ENCODE data around the gene COLEC12. TPM values are rescaled to one million over a fixed set of nuclear protein-coding genes. Genes with fewer than 3 reads are reported as not detected.
"Not testable (repeated sequence)": the region's sequence is repeated elsewhere in the genome, so short reads cannot be mapped to it uniquely, and the experiment has no call there.

The COLEC12 gene
- total RNA-seq, 1 donor, result 0.27 TPM

GRCh38 chr18:297936-298335 lies 202.6 kb downstream of the COLEC12 start:
- peak in 1 of 3 donors; percentile 11 for DNase-seq (ENCODE audit: low read depth in 2 of 3, low spot score in 2 of 3)

- no peak for DNase-seq (ENCODE audit: low read depth in 2 of 3, low spot score in 2 of 3)
These were observed 204.6 kb downstream of the COLEC12 start for GRCh38 chr18:295756-296490.

DNA sequence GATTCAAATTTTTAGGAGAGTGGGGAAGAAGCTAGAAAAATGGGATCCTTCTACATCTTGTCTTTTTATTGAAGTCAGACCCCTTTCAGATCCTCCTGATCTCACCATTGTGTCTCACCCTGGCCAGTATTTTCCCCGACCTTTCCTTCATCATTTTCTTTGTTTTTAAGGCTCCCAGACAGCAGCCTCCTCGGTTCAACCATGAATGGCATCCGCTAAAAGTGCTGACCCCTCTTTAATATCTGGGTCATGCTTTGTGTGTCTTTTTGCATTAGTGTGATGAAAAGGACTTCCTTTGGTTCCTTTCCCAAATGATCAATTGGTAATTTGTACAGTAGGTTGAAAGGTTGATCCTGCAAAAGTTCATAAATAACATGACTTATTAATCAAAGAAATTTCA lies 205.9 kb downstream of the COLEC12 start:
- no peak for DNase-seq (ENCODE audit: low read depth in 2 of 3, low spot score in 2 of 3)

DNA sequence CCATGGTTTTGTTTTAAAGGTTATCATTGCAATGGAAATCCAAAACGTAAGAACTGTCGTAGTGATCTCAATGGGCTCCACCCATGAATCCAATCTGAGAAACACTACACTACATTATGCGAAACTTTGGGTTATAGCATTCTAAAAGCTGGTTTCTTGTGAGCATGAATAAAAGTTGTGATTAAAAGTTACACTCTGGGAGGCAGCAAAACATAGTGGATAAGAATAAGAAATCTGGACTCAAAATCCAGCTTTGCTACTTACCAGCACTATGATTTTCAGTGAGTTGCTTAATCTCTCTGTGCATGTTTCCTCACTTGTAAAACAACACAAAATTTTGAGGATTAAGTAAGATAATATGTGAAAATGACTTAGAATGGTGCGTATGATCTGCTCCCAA lies 207.0 kb downstream of the COLEC12 start:
- DNase-seq (ENCODE audit: low read depth in 2 of 3, low spot score in 2 of 3), result peak in 1 of 3 donors; percentile 31

GRCh38 chr18:292271-292670 lies 208.2 kb downstream of the COLEC12 start:
- DNase-seq (ENCODE audit: low read depth in 2 of 3, low spot score in 2 of 3), result no peak

- not testable (repeated sequence) for DNase-seq (ENCODE audit: low read depth in 2 of 3, low spot score in 2 of 3)
These were observed 210.5 kb downstream of the COLEC12 start for GRCh38 chr18:289970-290369.

DNA sequence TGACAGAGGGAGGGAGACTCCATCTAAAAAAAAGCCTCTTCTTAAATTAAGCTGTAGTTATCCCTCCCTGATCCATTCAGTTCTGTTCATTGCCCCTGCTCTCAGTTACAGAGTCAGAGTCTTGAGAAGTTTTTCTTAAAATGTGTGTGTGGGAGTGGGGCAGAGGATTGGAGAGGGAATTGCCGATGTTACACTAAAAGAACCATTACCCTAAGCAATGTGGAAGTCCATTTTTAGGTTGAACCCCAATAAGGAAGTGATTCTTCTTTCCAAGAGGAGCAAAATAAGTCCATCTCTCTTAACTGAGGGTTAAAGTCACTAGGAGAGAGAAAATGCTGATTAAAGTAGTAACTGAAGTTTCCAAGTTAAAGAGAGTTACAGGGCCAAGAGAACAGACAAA lies 211.5 kb downstream of the COLEC12 start:
- no peak for DNase-seq (ENCODE audit: low read depth in 2 of 3, low spot score in 2 of 3)

GRCh38 chr18:286515-287310 lies 213.8 kb downstream of the COLEC12 start:
- peak in 2 of 3 donors; percentile 33 to 45 for DNase-seq (ENCODE audit: low read depth in 2 of 3, low spot score in 2 of 3)

DNA sequence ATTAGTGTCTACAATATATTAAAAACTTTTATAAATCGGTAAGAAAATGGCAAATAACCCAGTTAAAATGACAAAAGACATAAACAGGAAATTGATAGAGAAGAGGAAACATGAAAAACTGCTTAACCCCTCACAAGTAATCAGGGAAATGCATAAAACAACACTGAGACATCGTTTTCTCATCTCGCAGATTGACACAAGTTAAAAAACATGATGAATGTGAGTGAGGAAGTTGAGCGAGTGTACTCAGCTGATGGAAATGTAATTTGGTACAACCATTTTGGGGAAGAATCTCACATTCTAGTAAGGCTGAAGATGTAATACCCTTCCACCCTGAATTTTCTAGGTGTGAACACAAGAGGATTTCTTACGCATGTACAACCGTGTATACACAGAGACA lies 214.7 kb downstream of the COLEC12 start:
- DNase-seq (ENCODE audit: low read depth in 2 of 3, low spot score in 2 of 3), result no peak

- DNase-seq (ENCODE audit: low read depth in 2 of 3, low spot score in 2 of 3), result peak in 1 of 3 donors; percentile 31
These were observed 225.0 kb downstream of the COLEC12 start for GRCh38 chr18:275486-275885.

- no peak for DNase-seq (ENCODE audit: low read depth in 2 of 3, low spot score in 2 of 3)
These were observed 226.2 kb downstream of the COLEC12 start for GRCh38 chr18:274313-274712.

DNA sequence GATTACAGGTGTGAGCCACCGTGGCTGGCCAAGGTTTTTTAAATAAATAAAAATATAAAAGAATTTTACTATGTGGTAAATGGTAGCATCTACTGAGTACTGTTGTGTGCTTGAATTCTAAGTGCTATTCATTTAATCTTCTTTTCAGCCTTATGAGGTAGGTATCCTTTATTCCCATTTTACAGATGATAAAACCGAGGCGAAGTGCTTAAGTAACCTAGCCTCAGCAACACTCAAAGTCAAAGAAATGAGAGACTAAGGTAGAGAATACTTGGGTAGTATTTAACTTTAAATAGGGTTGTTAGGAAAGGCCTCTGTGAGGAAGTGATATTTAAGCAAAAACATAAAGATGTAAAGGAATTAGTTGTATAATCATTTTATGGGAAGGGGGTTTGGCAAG lies 227.0 kb downstream of the COLEC12 start:
- DNase-seq (ENCODE audit: low read depth in 2 of 3, low spot score in 2 of 3), result no peak

DNA sequence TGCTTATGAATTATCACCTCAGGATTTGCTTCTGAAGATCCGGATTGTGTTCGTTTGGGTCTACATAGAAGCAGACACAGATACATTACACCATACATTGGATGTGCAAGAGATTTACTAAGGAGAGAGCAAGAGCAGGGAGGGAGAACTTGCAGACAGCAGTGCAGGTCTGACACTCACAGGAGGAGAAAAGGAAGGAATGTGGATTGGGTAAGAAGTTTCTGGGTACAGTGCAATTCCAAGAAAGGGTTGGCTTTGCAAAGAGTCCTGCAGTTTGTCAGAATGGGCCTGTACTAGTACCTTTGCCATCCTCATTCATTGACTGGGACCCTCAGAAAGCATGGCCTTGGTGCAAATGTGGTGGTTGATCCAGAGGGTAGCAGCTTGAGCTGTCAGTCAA lies 227.9 kb downstream of the COLEC12 start:
- no peak for DNase-seq (ENCODE audit: low read depth in 2 of 3, low spot score in 2 of 3)

DNA sequence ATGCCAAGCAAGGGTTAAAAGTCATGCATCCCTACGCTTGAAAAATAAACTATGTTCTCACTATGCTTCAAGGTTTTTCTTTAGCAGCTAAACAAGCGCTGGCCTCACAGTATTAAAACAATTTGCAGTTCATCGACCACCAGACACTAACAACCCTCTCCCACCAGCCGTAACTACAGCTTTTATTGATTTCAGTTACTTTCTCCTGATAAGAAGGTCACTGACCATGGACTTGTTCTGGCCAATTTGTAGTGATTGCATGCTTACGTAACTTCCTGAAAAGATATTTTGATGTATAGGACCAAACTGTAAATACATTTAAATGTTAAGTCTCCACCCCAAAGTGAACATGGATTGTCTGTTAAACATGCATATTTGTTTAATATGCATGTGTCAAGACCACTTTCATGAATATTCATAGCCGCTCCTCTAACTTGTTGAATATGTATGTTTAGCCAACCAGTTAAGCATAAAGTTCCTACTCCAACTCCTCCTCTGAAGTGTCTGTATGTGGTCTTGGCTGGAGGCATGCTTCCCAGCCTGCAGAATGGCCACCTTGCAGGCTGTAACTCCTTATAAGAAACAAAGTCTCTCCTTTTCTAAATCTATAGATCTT lies 230.9 kb downstream of the COLEC12 start:
- no peak for DNase-seq (ENCODE audit: low read depth in 2 of 3, low spot score in 2 of 3)

- peak; percentile 84 to 98 (median 95) for DNase-seq (ENCODE audit: low read depth in 2 of 3, low spot score in 2 of 3)
These were observed 232.6 kb downstream of the COLEC12 start, which contains the start of gene THOC1 for GRCh38 chr18:267688-268552. Gene THOC1, minus strand, starts transcription at chr18:268047. Its CDS starts 28 bp downstream, at chr18:268019.

DNA sequence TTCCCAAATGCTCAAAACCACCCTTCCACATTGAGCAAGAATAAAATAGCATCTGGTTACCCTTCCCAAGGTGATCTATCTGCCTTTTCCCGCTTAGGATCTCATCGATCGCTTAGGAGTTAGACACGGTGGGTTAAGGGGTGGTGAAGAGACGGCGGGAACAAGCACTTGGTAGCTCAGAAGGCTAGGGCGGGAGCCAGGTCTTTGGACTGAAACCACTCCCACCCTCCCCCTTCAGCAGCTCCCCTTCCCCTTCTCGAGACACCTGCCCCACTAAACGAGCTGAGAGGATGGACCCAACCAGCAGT lies 233.2 kb downstream of the COLEC12 start:
- DNase-seq (ENCODE audit: low read depth in 2 of 3, low spot score in 2 of 3), result no peak

Other genes with a start within 250 kb of the COLEC12 start
- 30.4 TPM for gene THOC1, start 232.7 kb downstream of the COLEC12 start, total RNA-seq
- gene CETN1, start 79.7 kb upstream of the COLEC12 start, total RNA-seq, result not detected
- 0.54 TPM for gene CLUL1, start 96.3 kb upstream of the COLEC12 start, total RNA-seq
- 22.6 TPM for gene TYMS, start 157.0 kb upstream of the COLEC12 start, total RNA-seq
- gene ENOSF1, start 211.9 kb upstream of the COLEC12 start, total RNA-seq, result 84.0 TPM